GM12878 (cell line): Measurements from ENCODE around the gene PCTP. TPM values are rescaled to one million over a fixed set of nuclear protein-coding genes. Genes with fewer than 3 reads are reported as not detected.

Experiments used
- CTCF ChIP-seq, 3 experiments: IDR thresholded peaks in 2 of 3; conservative IDR thresholded peaks in 1 of 3; 2 replicates each; pipeline ENCODE4 v1.5.1; 2011; ENCODE audit warnings: low read depth in 3 of 3, low read length in 3 of 3, mild to moderate bottlenecking in 3 of 3, control low read depth in 2 of 3, moderate library complexity in 2 of 3, inconsistent platforms in 1 of 3, mixed read lengths in 1 of 3; ENCODE audit not compliant: control insufficient read depth in 2 of 3, insufficient read depth in 1 of 3; ENCODE audit errors: extremely low read depth in 1 of 3
- DPF2 ChIP-seq: fragments of 450-650 bp; IDR thresholded peaks from 2 replicates; pipeline ENCODE4 v1.6.1; 2017; ENCODE audit warnings: mild to moderate bottlenecking
- GABPA ChIP-seq: IDR thresholded peaks from 2 replicates; pipeline ENCODE4 v1.6.1; 2014; ENCODE audit warnings: antibody characterized with exemption, low read depth, mild to moderate bottlenecking, inconsistent platforms
- IKZF1 ChIP-seq: fragments of 450-650 bp; conservative IDR thresholded peaks from 2 replicates; pipeline ENCODE4 v1.6.1; 2017; ENCODE audit warnings: antibody characterized with exemption, mild to moderate bottlenecking
- LARP7 ChIP-seq: fragments of 450-650 bp; IDR thresholded peaks from 2 replicates; pipeline ENCODE4 v1.6.1; 2017; ENCODE audit warnings: mild to moderate bottlenecking
- MAX ChIP-seq: IDR thresholded peaks from 2 replicates; pipeline ENCODE4 v1.6.1; 2012; ENCODE audit warnings: low read depth, low read length, improper control_type of control experiment
- NBN ChIP-seq: fragments of 450-650 bp; IDR thresholded peaks from 2 replicates; pipeline ENCODE4 v1.6.1; 2016
- NFYB ChIP-seq: IDR thresholded peaks from 2 replicates; pipeline ENCODE4 v1.6.1; 2011; ENCODE audit warnings: low read depth, mild to moderate bottlenecking, low read length, improper control_type of control experiment, moderate library complexity; ENCODE audit not compliant: insufficient read depth
- NKRF ChIP-seq: fragments of 450-650 bp; conservative IDR thresholded peaks from 2 replicates; pipeline ENCODE4 v1.6.1; 2017; ENCODE audit warnings: mild to moderate bottlenecking, moderate library complexity
- RBBP5 ChIP-seq: fragments of 200-600 bp; sonication (generic); conservative IDR thresholded peaks from 2 replicates; pipeline ENCODE4 v1.6.1; 2016
- ZBTB40 ChIP-seq: fragments of 450-650 bp; IDR thresholded peaks from 2 replicates; pipeline ENCODE4 v1.6.1; 2016; ENCODE audit warnings: mild to moderate bottlenecking, moderate library complexity, borderline replicate concordance
- ZNF207 ChIP-seq: fragments of 450-650 bp; IDR thresholded peaks from 2 replicates; pipeline ENCODE4 v1.6.1; 2014; ENCODE audit warnings: antibody characterized with exemption, mild to moderate bottlenecking, borderline replicate concordance
- ZNF24 ChIP-seq: fragments of 450-650 bp; IDR thresholded peaks from 2 replicates; pipeline ENCODE4 v1.6.1; 2017; ENCODE audit warnings: antibody characterized with exemption, mild to moderate bottlenecking
- polyA plus RNA-seq, 11 experiments: library from polyadenylated mRNA; depleted of rRNA in 4 of 11; unstranded in 6 of 11; stranded (reverse) in 5 of 11; fragments of >200 nt; fragmentation: Nextera tagmentation in 4 of 11; fragmentation: Illumina TruSeq in 1 of 11; extraction: Ambion mirVana in 4 of 11; extraction: Trizol in 1 of 11; gene quantifications; 1 replicate in 1 of 11; 2 replicates in 10 of 11; pipeline versions ENCODE4 v1.2.1 to v1.2.3, GENCODE V29; 2011 to 2016; ENCODE audit warnings: inconsistent platforms in 2 of 11, missing spikeins in 2 of 11, low read depth in 1 of 11
- total RNA-seq, 4 experiments: library from RNA; depleted of rRNA in 3 of 4; stranded (reverse); fragments of >200 nt in 3 of 4; fragmentation: Illumina TruSeq in 1 of 4; extraction: Trizol in 1 of 4; gene quantifications; 2 replicates each; pipeline versions ENCODE4 v1.2.1 to v1.2.3, GENCODE V29; 2013 to 2021

The PCTP gene
- total and polyA plus RNA-seq, 10 of the 15 experiments (the other 5 are each of a cell fraction or from before 2014, with no cell fraction given): 1.4 to 26.8 (median 3.7) TPM

- TF ChIP-seq ZBTB40 (peak; percentile 71), IKZF1 (peak; percentile 56), ZNF207 (0 out of 2 replicates have a peak, but pooled peaks have one; percentile 37), ZNF24 (no peak), NFYB (0 out of 2 replicates have a peak, but pooled peaks have one; percentile 12), NBN (0 out of 2 replicates have a peak, but pooled peaks have one; percentile 27), DPF2 (peak; percentile 56; the same call in 1 of the 2 replicates), RBBP5 (no peak), LARP7 (peak; percentile 65; the same call in 1 of the 2 replicates), CTCF (IDR thresholded peaks at IDR 0.05 in 2 of 3, conservative IDR thresholded peaks at IDR 0.05 in 1 of 3; ENCODE audit: control insufficient read depth in 2 of 3, extremely low read depth in 1 of 3, insufficient read depth in 1 of 3, low read depth in 3 of 3, low read length in 3 of 3) (peak; percentile 17 to 55 (median 41); a peak in 5 of 6 replicates), MAX (0 out of 2 replicates have a peak, but pooled peaks have one; percentile 32), GABPA (peak; percentile 61; the same call in 1 of the 2 replicates), NKRF (0 out of 2 replicates have a peak, but pooled peaks have one; percentile 29)
These were observed at the start of gene PCTP (continued) for GRCh38 chr17:55750750-55751657.
